Spleen (tissue), 11 donors: ENCODE measurements around the gene MBTPS1. TPM values are rescaled to one million over a fixed set of nuclear protein-coding genes. Genes with fewer than 3 reads are reported as not detected.

Source experiments
- DNase-seq: peaks from one replicate; pipeline ENCODE4 v3.0.0-alpha.2; 2020
- H3K27ac ChIP-seq, 8 donors: fragments of 200-600 bp; sonication (generic) in 7 of 8; 1 replicate in 4 of 8; 2 replicates in 4 of 8; pipeline versions ENCODE4 v1.5.0 to v1.8.0; 2016 to 2021; ENCODE audit warnings: inconsistent platforms in 4 of 8, mild to moderate bottlenecking in 4 of 8, moderate library complexity in 1 of 8
- H3K27me3 ChIP-seq, 7 donors: fragments of 200-600 bp; sonication (generic) in 6 of 7; replicated peaks in 1 of 7; 1 replicate in 4 of 7; 2 replicates in 3 of 7; pipeline versions ENCODE4 v1.5.0 to v1.8.0; 2016 to 2021; ENCODE audit warnings: inconsistent platforms in 3 of 7, mild to moderate bottlenecking in 1 of 7
- H3K36me3 ChIP-seq, 6 donors: fragments of 200-600 bp; sonication (generic) in 5 of 6; 1 replicate in 4 of 6; 2 replicates in 2 of 6; pipeline versions ENCODE4 v1.5.0 to v1.8.0; 2016 to 2021; ENCODE audit warnings: inconsistent platforms in 2 of 6
- H3K4me1 ChIP-seq, 6 donors: fragments of 200-600 bp; sonication (generic) in 5 of 6; 1 replicate in 3 of 6; 2 replicates in 3 of 6; pipeline versions ENCODE4 v1.5.0 to v1.8.0; 2016 to 2021; ENCODE audit warnings: inconsistent platforms in 3 of 6
- H3K4me3 ChIP-seq, 8 donors: fragments of 200-600 bp; sonication (generic) in 7 of 8; 1 replicate in 4 of 8; 2 replicates in 4 of 8; pipeline versions ENCODE4 v1.5.0 to v1.8.0; 2016 to 2021; ENCODE audit warnings: inconsistent platforms in 4 of 8, mild to moderate bottlenecking in 4 of 8, moderate library complexity in 2 of 8
- H3K9me3 ChIP-seq, 8 donors: fragments of 200-600 bp; sonication (generic) in 7 of 8; 1 replicate in 4 of 8; 2 replicates in 4 of 8; pipeline versions ENCODE4 v1.5.0 to v1.8.0; 2016 to 2021; ENCODE audit warnings: inconsistent platforms in 4 of 8
- CTCF ChIP-seq, 11 experiments: fragments of 200-600 bp in 7 of 11; fragments of 450-650 bp in 4 of 11; sonication (generic) in 4 of 11; IDR thresholded peaks in 8 of 11; conservative IDR thresholded peaks in 3 of 11; 1 replicate in 7 of 11; 2 replicates in 4 of 11; pipeline versions ENCODE4 v1.4.0 to v1.8.0; 2016 to 2021; ENCODE audit warnings: antibody characterized with exemption in 11 of 11, inconsistent platforms in 4 of 11, mild to moderate bottlenecking in 1 of 11
- POLR2A ChIP-seq, 3 donors: fragments of 450-650 bp; IDR thresholded peaks; one replicate each; pipeline ENCODE4 v1.5.1; 2017; ENCODE audit warnings: antibody characterized with exemption in 3 of 3, mild to moderate bottlenecking in 1 of 3
- POLR2AphosphoS5 ChIP-seq, 3 donors: sonication (generic); formaldehyde crosslinking; IDR thresholded peaks; one replicate each; pipeline ENCODE4 v1.5.1; 2017; ENCODE audit warnings: antibody characterized with exemption in 3 of 3
- WGBS, 5 donors: extraction: QIAGEN DNeasy Blood & Tissue Kit in 3 of 5; methylation state at CpG; one replicate each; pipeline versions ENCODE4 v1.1.5 to v1.1.7; 2013 to 2018; 5-methylcytosine and 5-hydroxymethylcytosine counted together
- intact Hi-C: fragments of 100-400 bp; cut with DNase I; formaldehyde crosslinking; loops from one replicate; pipeline ENCODE4 v1.15.0; 2023; ENCODE audit warnings: low total_unique reads
- polyA plus RNA-seq, 3 donors: library from polyadenylated mRNA; stranded (reverse); fragments of 200-250 nt; gene quantifications; one replicate each; pipeline ENCODE4 v1.2.1, GENCODE V29; 2013
- total RNA-seq, 7 donors: library from RNA; depleted of rRNA in 3 of 7; stranded (reverse); fragments of >200 nt in 3 of 7; fragmentation: NEBNext Ultra II Directional in 4 of 7; extraction: Animal tissue kit (Norgen Biotek cat#: 25700) in 4 of 7; gene quantifications; one replicate each; pipeline versions ENCODE4 v1.1.0 to v1.2.1, GENCODE V29; 2016 to 2021
- donor health status: healthy with polysubstance abuse.
- donor health status: DM: no; HTN: no; CAD: no; lungs with moderate emphysema.
- donor health status: DM: no; HTN: no; CAD: no.
- donor health status: Bipolar disorder and iron deficiency.
- donor health status: healthy.
- donor health status: DM: no; HTN: no; CAD: no.
- donor health status: DM: yes; HTN: yes; CAD: no.

MBTPS1 gene
- total and polyA plus RNA-seq, 10 donors: 34.5 to 121 (median 91.1) TPM

GRCh38 chr16:84031556-84031955 lies 85.2 kb downstream of the MBTPS1 start:
- no peak for TF ChIP-seq POLR2A (IDR thresholded peaks at IDR 0.05)
- TF ChIP-seq CTCF (IDR thresholded peaks at IDR 0.05 in 8 of 11, conservative IDR thresholded peaks at IDR 0.05 in 3 of 11): no peak
- TF ChIP-seq POLR2AphosphoS5 (IDR thresholded peaks at IDR 0.05): no peak
- Histone ChIP-seq H3K27ac (no peak overlapping the region), H3K4me3 (no peak overlapping the region), H3K9me3 (peaks cover 0 to 15% (median 13%) of the 10 kb centered on the region in 8 donors), H3K27me3 (peaks cover 0 to 49% (median 0%) of the 10 kb centered on the region in 7 donors), H3K4me1 (peaks cover 0 to 10% (median 3%) of the 10 kb centered on the region in 6 donors), H3K36me3 (no peaks in the 10 kb centered on the region)
- WGBS, 5 donors: 70 to 86% (median 78%) methylated on average over 15 to 17 of the region's 17 CpGs
- intact Hi-C loops: no loop called here
- no peak for DNase-seq

- DNase-seq: no peak
- H3K36me3 ChIP-seq: no peaks in the 10 kb centered on the region
- H3K9me3 ChIP-seq: no peaks in the 10 kb centered on the region
- peaks cover 0 to 69% (median 0%) of the 10 kb centered on the region in 7 donors for H3K27me3 ChIP-seq
- intact Hi-C loops: no loop called here
- H3K4me1 ChIP-seq: peaks cover 0 to 10% (median 3%) of the 10 kb centered on the region in 6 donors
- no peak overlapping the region for H3K4me3 ChIP-seq
- TF ChIP-seq POLR2A (IDR thresholded peaks at IDR 0.05) (no peak), POLR2AphosphoS5 (IDR thresholded peaks at IDR 0.05) (no peak), CTCF (IDR thresholded peaks at IDR 0.05 in 8 of 11, conservative IDR thresholded peaks at IDR 0.05 in 3 of 11) (no peak)
- no peak overlapping the region for H3K27ac ChIP-seq
- WGBS, 5 donors: 30 to 45% (median 44%) methylated on average over 12 to 14 of the region's 14 CpGs
Measured at GRCh38 chr16:84029297-84030047, 87.3 kb downstream of the MBTPS1 start.

GRCh38 chr16:84027625-84028024 lies 89.1 kb downstream of the MBTPS1 start:
- intact Hi-C loops: no loop called here
- 73 to 76% (median 73%) methylated on average over 15 of the region's 15 CpGs for WGBS, 5 donors
- H3K4me1 ChIP-seq: peaks cover 0 to 10% (median 3%) of the 10 kb centered on the region in 6 donors
- TF ChIP-seq POLR2AphosphoS5 (IDR thresholded peaks at IDR 0.05) (no peak), POLR2A (IDR thresholded peaks at IDR 0.05) (no peak), CTCF (IDR thresholded peaks at IDR 0.05 in 8 of 11, conservative IDR thresholded peaks at IDR 0.05 in 3 of 11) (no peak)
- H3K27ac ChIP-seq: no peak overlapping the region
- peaks cover 0 to under 1% (median 0%) of the 10 kb centered on the region in 8 donors for H3K9me3 ChIP-seq
- no peak for DNase-seq
- no peaks in the 10 kb centered on the region for H3K36me3 ChIP-seq
- no peak overlapping the region for H3K4me3 ChIP-seq
- peaks cover 0 to 72% (median 0%) of the 10 kb centered on the region in 7 donors for H3K27me3 ChIP-seq

- Histone ChIP-seq H3K4me1 (peaks cover 0 to 10% (median 3%) of the 10 kb centered on the region in 6 donors), H3K27ac (no peak overlapping the region), H3K36me3 (no peaks in the 10 kb centered on the region), H3K9me3 (peaks cover 0 to 11% (median 7%) of the 10 kb centered on the region in 8 donors), H3K4me3 (no peak overlapping the region), H3K27me3 (peaks cover 0 to 62% (median 0%) of the 10 kb centered on the region in 7 donors)
- intact Hi-C loops: no loop called here
- TF ChIP-seq POLR2A (IDR thresholded peaks at IDR 0.05): no peak
- no peak for TF ChIP-seq POLR2AphosphoS5 (IDR thresholded peaks at IDR 0.05)
- TF ChIP-seq CTCF (IDR thresholded peaks at IDR 0.05 in 8 of 11, conservative IDR thresholded peaks at IDR 0.05 in 3 of 11): no peak
- DNase-seq: no peak
- 84 to 89% (median 86%) methylated on average over 10 of the region's 10 CpGs for whole genome bisulfite sequencing, 5 donors
Measured at GRCh38 chr16:84026606-84027005, 90.1 kb downstream of the MBTPS1 start.
